Muscle of arm (tissue), 12 donors: Measurements from ENCODE around the gene TPRKB. TPM values are rescaled to one million over a fixed set of nuclear protein-coding genes. Genes with fewer than 3 reads are reported as not detected.
"Not testable (repeated sequence)": the region's sequence is repeated elsewhere in the genome, so short reads cannot be mapped to it uniquely, and the experiment has no call there.

Experiments
- DNase-seq: peaks from one replicate; pipeline ENCODE4 v3.0.0-alpha.2; 2013
- polyA plus RNA-seq, 12 donors: library from polyadenylated mRNA; unstranded; fragments of 120-200 nt; gene quantifications; one replicate each; pipeline ENCODE4 v1.2.1, GENCODE V29; 2013; ENCODE audit not compliant: insufficient read length in 12 of 12

The TPRKB gene
- polyA plus RNA-seq, 12 donors = 33.8 to 54.8 (median 50.7) TPM; not detected in 1

DNA sequence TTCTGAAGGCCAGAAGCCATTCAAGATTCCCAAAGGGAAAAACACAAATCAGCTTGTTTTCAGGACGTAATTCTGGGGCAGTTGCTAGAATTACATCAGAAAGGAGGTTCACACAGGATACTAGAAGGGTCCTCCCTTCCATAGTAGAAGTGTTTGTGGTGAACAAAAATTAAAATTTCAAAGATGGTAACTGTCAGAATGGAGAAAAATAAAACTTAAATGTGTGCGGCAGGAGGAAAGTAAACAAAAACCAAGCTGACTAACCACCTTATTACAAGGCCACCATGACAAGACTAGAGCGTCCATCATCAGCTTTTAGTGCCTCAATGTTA lies 9.7 kb upstream of the TPRKB start:
- DNase-seq = no peak

DNA sequence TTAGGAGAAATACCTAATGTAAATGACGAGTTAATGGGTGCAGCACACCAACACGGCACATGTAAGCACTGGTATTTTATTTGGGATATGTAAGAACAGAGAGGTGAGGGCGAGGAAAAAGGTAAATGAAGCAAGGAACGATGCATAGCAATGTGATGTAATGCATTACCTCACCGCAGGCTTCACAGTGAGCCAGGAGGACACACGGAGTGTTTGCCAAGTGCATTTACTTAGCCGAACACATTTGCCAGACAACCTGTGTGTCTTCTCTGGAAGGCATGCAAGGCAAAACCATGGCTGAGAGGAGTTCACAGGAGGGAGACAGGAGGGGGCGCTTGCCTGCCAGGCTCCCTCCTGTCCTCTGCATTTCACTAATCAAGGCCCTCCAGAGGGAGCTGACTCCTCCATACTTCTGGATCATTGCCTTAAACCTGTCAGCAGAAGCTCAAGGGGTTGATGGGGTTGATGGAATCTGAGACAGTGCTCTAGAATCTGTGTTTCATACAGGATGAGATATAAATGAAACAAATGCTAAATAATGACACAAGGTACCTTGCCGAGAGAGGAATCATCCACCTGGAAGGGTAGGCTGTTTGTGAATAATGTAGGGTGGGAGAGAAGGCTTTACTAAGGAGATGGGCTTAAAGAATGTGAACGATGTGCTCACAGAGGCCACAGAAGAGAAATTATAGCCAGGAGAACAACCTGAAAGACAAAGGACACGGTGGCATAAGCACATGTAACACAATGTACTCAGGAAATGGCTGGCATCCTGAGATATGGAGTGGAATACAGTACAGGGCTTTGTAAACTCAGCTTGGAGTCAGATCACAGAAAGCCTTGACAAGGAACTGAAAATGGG lies 9.1 kb upstream of the TPRKB start:
- no peak for DNase-seq

DNA sequence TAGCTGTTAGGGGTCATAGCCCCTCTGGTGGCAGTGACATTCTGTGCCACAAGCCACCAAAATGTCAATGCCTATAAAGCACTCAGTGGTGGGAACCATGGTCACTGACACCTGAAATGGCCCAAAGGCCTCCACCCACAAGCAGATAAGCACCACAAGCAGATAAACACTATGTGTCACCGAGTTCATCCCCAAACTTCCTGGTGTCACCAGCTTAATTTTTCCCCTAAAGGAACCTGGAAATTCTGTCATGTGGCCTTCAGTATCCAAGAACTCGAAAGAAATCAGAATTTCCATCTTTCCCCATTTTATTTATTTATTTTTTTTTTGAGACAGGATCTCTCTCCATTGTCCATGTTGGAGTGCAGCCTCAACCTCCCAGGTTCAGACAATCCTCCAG lies 3.6 kb upstream of the TPRKB start:
- no peak for DNase-seq

DNA sequence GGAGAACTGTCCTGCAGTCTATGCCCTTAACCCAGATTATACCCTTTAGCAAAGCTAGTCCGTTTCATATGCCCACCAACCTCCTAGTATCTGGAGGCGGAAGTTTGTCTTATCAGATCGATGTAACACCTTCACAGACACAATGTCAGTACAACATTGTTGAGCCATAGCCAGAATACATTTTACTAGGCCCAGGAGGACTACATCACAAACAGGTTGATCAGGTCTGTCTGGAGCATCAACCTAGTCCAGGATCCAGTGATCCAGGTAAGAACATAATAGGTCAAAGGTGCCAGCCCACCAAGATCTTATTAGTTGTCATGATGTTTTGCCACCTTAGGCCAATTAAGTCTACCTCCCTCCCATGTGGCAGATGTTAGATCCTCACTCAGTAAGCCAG lies 2.0 kb upstream of the TPRKB start:
- no peak for DNase-seq

GRCh38 chr2:73736378-73736777 lies 767 bp downstream of the TPRKB start:
- DNase-seq = no peak

DNA sequence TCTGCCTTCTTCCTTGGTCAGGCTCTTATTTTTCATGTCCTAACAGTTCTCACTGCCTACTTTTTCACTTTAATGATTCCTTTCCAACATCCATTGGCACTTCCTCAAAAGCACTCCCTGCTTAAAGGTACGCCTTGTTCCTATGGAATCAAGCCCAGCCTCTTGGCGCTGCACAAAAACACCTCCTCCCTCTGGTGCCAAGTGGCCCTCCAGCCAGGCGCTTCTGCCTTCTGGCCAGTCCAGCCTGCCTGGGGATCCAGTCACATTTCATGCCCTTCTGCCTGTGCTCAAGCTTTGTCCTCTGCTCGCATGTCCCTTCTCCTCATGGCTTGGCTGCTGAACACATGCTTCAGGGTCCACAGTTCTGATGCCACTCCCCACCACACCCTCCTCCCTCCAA lies 6.3 kb downstream of the TPRKB start:
- DNase-seq = no peak

DNA sequence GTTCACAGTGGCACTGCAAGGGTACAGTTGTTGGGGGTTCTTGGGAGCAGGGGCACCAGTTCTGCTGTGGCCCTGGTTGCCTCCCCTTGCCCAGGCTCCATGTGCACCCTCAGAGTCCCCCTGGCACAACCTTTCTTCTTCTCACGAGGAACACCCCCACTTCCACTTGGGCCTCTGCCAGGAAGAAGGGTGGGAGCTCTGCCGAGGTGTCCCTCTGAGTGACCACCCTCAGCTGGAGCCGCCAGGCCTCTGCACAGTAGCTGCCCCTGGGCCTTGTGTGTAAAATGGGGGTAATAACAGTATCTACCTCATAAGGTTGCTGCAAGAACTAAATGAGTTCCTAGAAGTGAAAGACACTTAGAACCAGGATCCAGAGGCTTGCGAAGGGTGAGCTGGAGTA lies 8.4 kb downstream of the TPRKB start:
- no peak for DNase-seq

GRCh38 chr2:73728043-73728442 lies 9.1 kb downstream of the TPRKB start:
- DNase-seq = no peak

DNA sequence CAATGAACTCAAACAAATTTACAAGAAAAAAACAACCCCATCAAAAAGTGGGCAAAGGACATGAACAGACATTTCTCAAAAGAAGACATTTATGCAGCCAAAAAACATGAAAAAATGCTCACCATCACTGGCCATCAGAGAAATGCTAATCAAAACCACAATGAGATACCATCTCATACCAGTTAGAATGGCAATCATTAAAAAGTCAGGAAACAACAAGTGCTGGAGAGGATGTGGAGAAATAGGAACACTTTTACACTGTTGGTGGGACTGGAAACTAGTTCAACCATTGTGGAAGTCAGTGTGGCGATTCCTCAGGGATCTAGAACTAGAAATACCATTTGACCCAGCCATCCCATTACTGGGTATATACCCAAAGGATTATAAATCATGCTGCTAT lies 10.5 kb downstream of the TPRKB start:
- not testable (repeated sequence) for DNase-seq

DNA sequence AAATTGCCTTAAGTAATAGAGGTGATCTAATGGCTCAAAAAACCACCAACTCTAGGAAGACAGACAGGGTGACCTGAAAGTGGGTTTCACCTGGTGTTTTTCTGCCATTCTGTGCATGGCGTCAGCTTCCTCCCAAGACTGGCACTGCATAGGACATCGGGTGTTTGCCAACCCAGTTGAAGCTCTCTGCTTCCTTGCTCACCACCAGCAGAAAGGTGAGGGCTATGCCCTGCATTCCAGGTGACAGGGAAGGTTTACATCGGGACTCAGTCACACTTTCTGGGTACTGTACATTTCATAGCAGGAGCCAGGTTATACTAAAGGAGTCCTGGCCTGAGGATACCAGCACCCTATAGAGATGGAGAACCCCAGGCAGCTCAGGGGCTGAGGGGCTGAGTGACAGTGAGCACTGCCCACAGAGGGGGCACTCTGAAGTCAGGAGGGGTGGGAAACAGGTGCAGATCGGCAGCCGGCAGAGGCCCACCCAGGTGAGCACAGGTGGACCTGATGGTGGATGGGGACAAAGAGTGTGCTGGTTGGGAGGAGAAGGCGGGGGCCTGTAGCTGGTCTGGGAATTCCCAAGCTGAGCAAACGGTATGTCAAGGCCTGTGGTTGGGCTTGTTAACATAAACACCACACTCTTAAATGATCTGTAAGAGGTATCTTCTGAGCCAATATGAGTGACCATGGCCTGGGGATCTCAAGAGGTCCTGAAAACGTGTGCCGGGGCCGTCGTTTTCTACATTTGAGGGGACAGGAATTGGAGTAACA lies 18.1 kb downstream of the TPRKB start:
- no peak for DNase-seq

DNA sequence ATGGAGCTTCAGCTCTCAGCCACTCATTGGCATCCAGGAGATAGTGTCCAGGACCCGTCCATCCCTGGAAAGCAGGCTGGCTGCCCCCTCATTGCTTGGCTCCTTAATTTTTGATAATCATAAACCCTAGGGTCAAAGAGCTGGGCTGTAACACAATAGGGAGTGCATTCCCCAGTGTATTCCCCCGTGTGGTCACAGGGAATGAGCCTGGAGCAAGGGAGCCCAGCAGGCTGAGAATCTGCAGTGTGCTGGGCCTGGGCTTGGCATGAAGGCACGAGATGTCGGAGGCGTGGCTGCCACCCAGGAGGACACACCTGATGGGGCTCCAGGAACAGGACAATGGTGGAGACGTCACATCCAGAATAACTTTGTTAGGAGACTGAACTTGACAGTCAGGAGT lies 18.7 kb downstream of the TPRKB start:
- DNase-seq = no peak

DNA sequence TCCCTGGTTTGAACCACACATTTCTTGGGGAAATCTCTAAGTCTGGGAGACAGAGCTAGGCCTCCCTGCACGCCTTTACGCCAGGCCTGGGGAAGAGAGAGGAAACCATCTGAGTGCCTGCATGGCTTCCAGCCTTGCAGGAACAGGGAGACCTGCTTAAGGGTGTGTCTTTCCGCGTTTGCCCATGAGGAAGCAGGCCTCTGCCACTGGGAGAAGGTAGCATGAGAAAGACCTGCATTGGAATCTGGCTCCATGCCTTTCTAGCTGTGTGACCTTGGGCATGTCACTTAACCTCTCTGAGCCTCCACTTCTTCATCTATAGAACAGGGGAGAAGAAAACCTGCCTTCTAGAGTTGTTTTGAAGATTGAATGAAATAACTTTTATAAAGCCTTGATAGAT lies 19.4 kb downstream of the TPRKB start:
- not testable (repeated sequence) for DNase-seq

DNA sequence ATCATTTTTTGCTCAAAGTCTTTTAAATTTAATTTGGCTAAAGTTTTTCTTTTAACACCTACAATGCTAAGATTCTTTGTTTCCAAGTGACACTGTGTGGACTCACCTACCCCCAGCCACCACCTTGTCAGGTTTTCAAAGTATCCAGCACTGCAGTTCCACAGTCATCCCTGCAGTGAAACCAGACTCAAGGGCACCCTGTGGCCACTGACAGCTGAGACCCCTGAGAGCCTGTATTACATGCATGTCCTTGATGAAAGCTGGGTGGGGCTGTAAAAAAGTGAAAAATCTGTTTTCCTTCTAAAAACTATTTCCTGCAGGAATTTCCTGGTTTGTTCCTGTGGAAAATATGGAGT lies 19.9 kb downstream of the TPRKB start:
- DNase-seq = no peak

- DNase-seq = no peak
Measured at GRCh38 chr2:73716543-73717250, 20.4 kb downstream of the TPRKB start.

- DNase-seq = no peak
Measured at GRCh38 chr2:73714091-73714490, 23.1 kb downstream of the TPRKB start.

- DNase-seq = no peak
Measured at GRCh38 chr2:73708527-73708926, 28.6 kb downstream of the TPRKB start.

DNA sequence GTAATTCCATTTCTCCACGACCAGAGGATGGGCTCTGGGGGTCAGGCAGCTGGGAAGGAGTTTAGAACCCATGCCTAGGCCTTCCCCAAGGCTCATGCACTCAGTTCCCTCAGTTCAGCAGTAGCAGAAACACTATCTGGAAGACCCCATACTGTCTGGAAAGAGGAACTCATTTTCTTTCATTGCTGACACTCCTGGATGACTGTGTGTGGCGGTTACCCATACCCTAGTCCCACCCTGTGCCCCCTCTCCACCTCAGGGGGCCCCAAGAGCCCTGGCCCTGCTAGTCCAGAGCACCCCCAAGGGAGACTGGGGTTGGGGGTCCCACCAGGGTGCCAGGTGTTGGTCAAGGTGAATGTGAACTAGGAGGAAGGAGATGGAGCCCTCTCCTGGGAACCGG lies 29.5 kb downstream of the TPRKB start:
- no peak for DNase-seq

DNA sequence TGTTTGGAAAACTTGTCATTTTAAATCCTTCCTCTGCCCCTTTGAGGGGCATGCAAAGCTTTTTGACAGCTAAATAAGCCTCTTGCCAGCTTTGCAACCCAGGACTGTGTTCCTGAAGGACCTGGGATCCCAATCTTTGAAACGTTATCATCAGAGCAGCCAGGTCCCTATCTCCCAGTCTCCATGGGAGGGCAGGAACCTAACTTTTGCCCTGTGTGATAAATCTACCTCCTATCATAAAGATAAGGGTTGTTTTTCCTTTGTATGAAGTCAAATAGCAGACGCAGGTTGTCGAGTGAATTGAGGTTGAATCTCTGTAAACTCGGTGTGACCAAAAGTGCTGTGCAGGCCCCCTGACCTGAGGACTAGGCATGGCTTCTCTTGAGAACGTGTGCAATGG lies 30.1 kb downstream of the TPRKB start:
- no peak for DNase-seq

GRCh38 chr2:73705091-73705490 lies 32.1 kb downstream of the TPRKB start:
- no peak for DNase-seq

DNA sequence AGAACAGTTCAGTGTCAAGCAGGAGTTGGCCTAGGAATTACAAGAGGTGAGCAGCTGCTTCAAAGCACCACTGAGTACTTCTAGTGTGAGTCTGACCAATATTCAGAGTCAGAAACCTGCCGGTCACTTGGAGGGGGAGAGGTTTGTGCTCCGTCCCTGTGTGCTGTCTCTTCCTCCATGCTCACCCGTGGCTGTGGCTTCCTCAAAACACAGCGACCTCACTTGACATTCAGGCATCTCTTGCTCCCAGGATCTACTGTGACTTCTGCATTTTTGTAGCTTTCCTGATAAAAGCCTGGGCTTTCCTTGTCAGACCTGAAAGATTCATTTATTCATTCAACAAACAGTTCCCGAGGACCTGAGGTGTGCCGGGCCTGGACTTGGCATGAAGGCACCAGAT lies 32.9 kb downstream of the TPRKB start:
- DNase-seq = no peak

DNA sequence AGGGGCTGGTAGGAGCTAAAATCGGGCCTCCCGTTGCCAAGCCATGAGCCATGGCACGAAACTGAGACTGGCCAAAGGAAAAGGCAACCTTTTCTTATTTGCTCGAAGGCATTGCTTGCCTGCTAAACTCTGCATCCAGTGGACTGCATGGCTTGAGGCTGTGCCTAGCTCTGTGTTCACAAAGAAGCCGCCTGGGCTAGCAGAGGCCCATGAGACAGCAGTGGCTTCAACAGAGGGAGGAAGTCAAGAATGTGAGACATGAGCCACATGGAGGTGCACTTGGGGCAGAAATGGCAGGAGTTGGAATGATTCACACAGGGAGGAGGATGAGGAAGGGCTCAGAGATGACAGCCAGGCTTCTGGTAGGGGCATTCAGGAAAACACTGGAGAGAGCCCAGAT lies 33.5 kb downstream of the TPRKB start:
- DNase-seq = no peak

DNA sequence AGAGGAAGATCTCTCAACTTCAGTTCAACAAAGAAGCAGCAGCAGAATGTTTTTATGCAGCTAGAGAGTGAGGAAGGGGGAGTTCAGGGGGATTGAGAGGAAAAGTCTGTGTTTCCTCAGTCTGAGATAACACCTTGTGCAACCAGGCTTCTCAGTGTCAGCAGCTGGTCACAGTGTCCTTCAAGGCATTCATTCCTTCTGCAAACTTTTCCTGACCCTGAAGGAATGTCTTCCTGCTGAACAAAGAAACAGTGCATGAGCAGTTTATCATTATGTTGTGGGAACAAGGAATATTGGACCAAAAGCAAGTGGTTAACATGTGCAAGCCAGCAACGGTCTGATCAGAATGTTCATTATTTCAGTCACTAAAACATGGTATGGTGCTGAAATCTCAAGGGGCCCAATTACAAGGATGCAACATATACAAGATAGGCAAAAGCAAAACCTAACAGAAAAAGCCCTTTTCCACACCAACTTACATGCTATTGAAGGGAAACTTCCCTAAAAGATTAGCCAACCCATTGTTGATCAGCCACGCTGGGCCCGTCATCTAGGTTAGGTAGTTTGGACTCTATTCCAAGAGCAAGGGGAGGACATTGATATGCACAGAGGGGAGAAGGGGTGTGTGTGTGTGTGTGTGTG lies 34.2 kb downstream of the TPRKB start:
- not testable (repeated sequence) for DNase-seq
